Astrocyte (in vitro differentiated cells and primary cell): ENCODE results near the gene CCDC85B. TPM values are rescaled to one million over a fixed set of nuclear protein-coding genes. Genes with fewer than 3 reads are reported as not detected.

Source experiments
- DNase-seq: peaks from one replicate; pipeline ENCODE4 v3.0.0-alpha.2; 2010; ENCODE audit warnings: low read depth
- FAIRE-seq: peaks from 2 replicates; lab custom pipeline; 2011; peaks lifted over from hg19 to GRCh38; lab: Jason Lieb, UNC
- H2AFZ ChIP-seq: 2 replicates; pipeline ENCODE4 v1.6.0; 2012; ENCODE audit warnings: low read depth, low read length, inconsistent platforms
- H3K27ac ChIP-seq: 2 replicates; pipeline ENCODE4 v1.5.1; 2011; ENCODE audit warnings: low read depth, low read length, inconsistent platforms
- H3K27me3 ChIP-seq: 2 replicates; pipeline ENCODE4 v1.6.0; 2011; ENCODE audit warnings: low read length, inconsistent platforms; ENCODE audit not compliant: insufficient read depth
- H3K36me3 ChIP-seq: 2 replicates; pipeline ENCODE4 v1.5.1; 2011; ENCODE audit warnings: low read length, inconsistent platforms; ENCODE audit not compliant: insufficient read depth
- H3K4me1 ChIP-seq: 2 replicates; pipeline ENCODE4 v1.5.1; 2011; ENCODE audit warnings: low read length, inconsistent platforms; ENCODE audit not compliant: insufficient read depth
- H3K4me2 ChIP-seq: 2 replicates; pipeline ENCODE4 v1.6.0; 2012; ENCODE audit warnings: low read length, inconsistent platforms
- H3K4me3 ChIP-seq: 2 replicates; pipeline ENCODE4 v1.5.1; 2011; ENCODE audit warnings: low read depth, mild to moderate bottlenecking, low read length, inconsistent platforms; ENCODE audit not compliant: insufficient read depth
- H3K79me2 ChIP-seq: 2 replicates; pipeline ENCODE4 v1.6.0; 2012; ENCODE audit warnings: mild to moderate bottlenecking, low read length, inconsistent platforms; ENCODE audit not compliant: insufficient read depth
- H3K9ac ChIP-seq: 2 replicates; pipeline ENCODE4 v1.6.0; 2012; ENCODE audit warnings: mild to moderate bottlenecking, low read length, inconsistent platforms
- H3K9me3 ChIP-seq: 2 replicates; pipeline ENCODE4 v1.5.1; 2012; ENCODE audit warnings: low read depth, mild to moderate bottlenecking, low read length, inconsistent platforms; ENCODE audit not compliant: insufficient read depth
- H4K20me1 ChIP-seq: 2 replicates; pipeline ENCODE4 v1.6.0; 2012; ENCODE audit warnings: low read length, inconsistent platforms; ENCODE audit not compliant: insufficient read depth
- H3K27ac Mint-ChIP-seq: one replicate; pipeline ENCODE4 v1.8.0; 2021; ENCODE audit warnings: mild to moderate bottlenecking, mixed read lengths; ENCODE audit not compliant: unreplicated experiment
- H3K27me3 Mint-ChIP-seq: one replicate; pipeline ENCODE4 v1.8.0; 2021; ENCODE audit warnings: low read depth, mixed read lengths; ENCODE audit not compliant: unreplicated experiment
- H3K36me3 Mint-ChIP-seq: one replicate; pipeline ENCODE4 v1.8.0; 2021; ENCODE audit warnings: low read depth, mixed read lengths; ENCODE audit not compliant: unreplicated experiment
- H3K4me1 Mint-ChIP-seq: one replicate; pipeline ENCODE4 v1.8.0; 2021; ENCODE audit warnings: low read depth, mixed read lengths; ENCODE audit not compliant: unreplicated experiment
- H3K4me3 Mint-ChIP-seq: one replicate; pipeline ENCODE4 v1.8.0; 2021; ENCODE audit warnings: mild to moderate bottlenecking, moderate library complexity, mixed read lengths; ENCODE audit not compliant: unreplicated experiment
- H3K9me3 Mint-ChIP-seq: one replicate; pipeline ENCODE4 v1.8.0; 2021; ENCODE audit warnings: mild to moderate bottlenecking, mixed read lengths; ENCODE audit not compliant: unreplicated experiment
- EZH2 ChIP-seq: IDR thresholded peaks from 2 replicates; pipeline ENCODE4 v1.6.1; 2012; ENCODE audit warnings: mild to moderate bottlenecking, low read length, inconsistent platforms; ENCODE audit not compliant: insufficient read depth
- total RNA-seq: library from RNA; stranded (reverse); gene quantifications from 2 replicates; pipeline ENCODE4 v1.2.1, GENCODE V29; 2021
- TF ChIP-seq, protein P1 (sequence below): IDR thresholded peaks from 2 replicates; pipeline ENCODE4 v1.5.1; 2011; ENCODE audit warnings: low read depth, mild to moderate bottlenecking, inconsistent platforms, low read length, moderate library complexity; ENCODE audit not compliant: insufficient read depth

The CCDC85B gene
- total RNA-seq, 1 donor from 2014 or later: 31.4 TPM

DNA sequence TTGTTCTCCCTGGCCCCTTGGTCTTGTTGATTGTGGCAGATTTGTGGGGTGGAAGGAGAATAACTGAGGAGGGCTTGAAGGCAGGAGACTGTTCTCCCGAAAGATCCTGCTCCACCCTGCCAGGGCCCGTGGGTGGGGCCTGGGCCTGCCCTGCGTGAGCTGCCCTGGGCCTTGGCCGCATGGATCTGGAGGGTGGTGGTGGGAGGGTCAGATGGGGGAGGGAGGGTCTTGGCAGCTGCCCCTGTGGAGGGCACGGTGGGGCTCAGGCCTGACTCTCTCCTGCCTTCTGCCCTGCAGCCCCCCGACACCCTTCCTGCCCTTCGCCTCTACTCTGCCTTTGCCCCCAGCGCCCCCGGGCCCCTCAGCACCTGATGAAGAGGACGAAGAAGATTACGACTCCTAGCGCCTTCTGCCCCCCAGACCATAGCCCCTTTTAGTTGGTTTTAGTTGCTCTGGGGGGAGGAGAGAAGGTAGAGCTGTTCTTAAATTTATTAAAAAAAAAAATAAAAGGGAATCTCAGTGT is 30.6 kb downstream of the CCDC85B start:
- Histone ChIP-seq H3K4me3 (peak overlapping the region; percentile 72), H4K20me1 (peaks cover 9% of the 10 kb centered on the region), H3K9me3 (no peaks in the 10 kb centered on the region), H2AFZ (no peak overlapping the region), H3K27ac (no peak overlapping the region), H3K9ac (peak overlapping the region; percentile 80), H3K4me1 (peaks cover 35% of the 10 kb centered on the region), H3K79me2 (peaks cover 50% of the 10 kb centered on the region), H3K27me3 (no peaks in the 10 kb centered on the region), H3K36me3 (peaks cover 17% of the 10 kb centered on the region), H3K4me2 (peak overlapping the region; percentile 95)
- DNase-seq (no peak), FAIRE-seq (no peak)
- no peaks in the 10 kb centered on the region for H3K9me3 Mint-ChIP-seq
- peak overlapping the region; percentile 47 for H3K27ac Mint-ChIP-seq
- H3K4me3 Mint-ChIP-seq: peak overlapping the region; percentile 91
- TF ChIP-seq, protein P1, sequence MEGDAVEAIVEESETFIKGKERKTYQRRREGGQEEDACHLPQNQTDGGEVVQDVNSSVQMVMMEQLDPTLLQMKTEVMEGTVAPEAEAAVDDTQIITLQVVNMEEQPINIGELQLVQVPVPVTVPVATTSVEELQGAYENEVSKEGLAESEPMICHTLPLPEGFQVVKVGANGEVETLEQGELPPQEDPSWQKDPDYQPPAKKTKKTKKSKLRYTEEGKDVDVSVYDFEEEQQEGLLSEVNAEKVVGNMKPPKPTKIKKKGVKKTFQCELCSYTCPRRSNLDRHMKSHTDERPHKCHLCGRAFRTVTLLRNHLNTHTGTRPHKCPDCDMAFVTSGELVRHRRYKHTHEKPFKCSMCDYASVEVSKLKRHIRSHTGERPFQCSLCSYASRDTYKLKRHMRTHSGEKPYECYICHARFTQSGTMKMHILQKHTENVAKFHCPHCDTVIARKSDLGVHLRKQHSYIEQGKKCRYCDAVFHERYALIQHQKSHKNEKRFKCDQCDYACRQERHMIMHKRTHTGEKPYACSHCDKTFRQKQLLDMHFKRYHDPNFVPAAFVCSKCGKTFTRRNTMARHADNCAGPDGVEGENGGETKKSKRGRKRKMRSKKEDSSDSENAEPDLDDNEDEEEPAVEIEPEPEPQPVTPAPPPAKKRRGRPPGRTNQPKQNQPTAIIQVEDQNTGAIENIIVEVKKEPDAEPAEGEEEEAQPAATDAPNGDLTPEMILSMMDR: no peak
- TF ChIP-seq EZH2: no peak
- H3K36me3 Mint-ChIP-seq: peaks cover 10% of the 10 kb centered on the region
- no peaks in the 10 kb centered on the region for H3K27me3 Mint-ChIP-seq
- peaks cover 11% of the 10 kb centered on the region for H3K4me1 Mint-ChIP-seq

DNA sequence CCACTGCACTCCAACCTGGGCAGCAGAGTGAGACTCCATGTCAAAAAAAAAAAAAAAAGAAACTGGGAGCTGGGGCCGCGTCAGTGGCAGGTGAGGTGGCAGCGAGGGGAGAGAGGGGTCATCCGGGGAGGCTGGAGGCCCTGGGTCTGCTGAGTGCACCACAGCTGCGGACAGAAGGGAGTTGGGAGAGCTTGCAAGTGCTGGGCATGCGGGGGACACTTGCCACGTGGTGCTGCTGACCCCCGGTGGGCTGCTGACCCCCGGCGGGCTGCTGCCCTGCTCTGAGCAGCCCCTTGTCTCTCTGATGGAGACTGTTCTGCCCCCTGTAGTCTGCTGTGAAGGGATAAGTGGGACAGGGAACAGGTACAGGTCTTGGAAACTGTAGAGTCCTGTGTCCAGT is 31.4 kb downstream of the CCDC85B start:
- no peaks in the 10 kb centered on the region for H3K9me3 Mint-ChIP-seq
- H3K27ac ChIP-seq: no peak overlapping the region
- H3K36me3 ChIP-seq: peaks cover 17% of the 10 kb centered on the region
- H3K36me3 Mint-ChIP-seq: peaks cover 10% of the 10 kb centered on the region
- DNase-seq (no peak), FAIRE-seq (no peak)
- no peak overlapping the region for H3K4me2 ChIP-seq
- H3K9me3 ChIP-seq: no peaks in the 10 kb centered on the region
- peaks cover 9% of the 10 kb centered on the region for H4K20me1 ChIP-seq
- no peak overlapping the region for H3K9ac ChIP-seq
- H2AFZ ChIP-seq: no peak overlapping the region
- no peaks in the 10 kb centered on the region for H3K27me3 ChIP-seq
- H3K4me3 Mint-ChIP-seq: no peak overlapping the region
- H3K4me1 ChIP-seq: peaks cover 27% of the 10 kb centered on the region
- H3K79me2 ChIP-seq: peaks cover 43% of the 10 kb centered on the region
- H3K4me1 Mint-ChIP-seq: peaks cover 3% of the 10 kb centered on the region
- H3K27me3 Mint-ChIP-seq: no peaks in the 10 kb centered on the region
- no peak overlapping the region for H3K27ac Mint-ChIP-seq
- no peak overlapping the region for H3K4me3 ChIP-seq
- no peak for TF ChIP-seq EZH2
- TF ChIP-seq, protein P1: no peak

DNA sequence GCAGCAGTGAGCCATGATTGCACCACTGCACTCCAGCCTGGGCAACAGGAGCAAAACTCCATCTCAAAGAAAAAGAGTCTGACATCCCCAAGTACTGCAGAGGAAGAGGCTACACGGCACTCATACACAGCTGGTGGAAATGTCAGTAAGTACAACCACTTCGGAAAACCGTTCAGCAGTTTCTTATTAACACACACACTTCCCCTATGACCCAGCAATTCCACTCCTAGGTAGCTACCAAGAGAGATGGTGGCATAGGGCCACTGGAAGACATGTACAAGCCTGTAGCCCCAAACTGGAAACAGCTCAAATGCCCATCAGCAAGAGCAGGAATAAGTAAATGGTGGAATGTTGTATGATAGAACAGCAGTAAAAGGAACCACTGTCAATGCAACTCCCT is 32.1 kb downstream of the CCDC85B start:
- H3K4me2 ChIP-seq: no peak overlapping the region
- no peak for DNase-seq
- Mint-ChIP-seq H3K27me3 (no peaks in the 10 kb centered on the region), H3K4me1 (no peaks in the 10 kb centered on the region), H3K9me3 (no peaks in the 10 kb centered on the region), H3K36me3 (peaks cover 10% of the 10 kb centered on the region), H3K4me3 (no peak overlapping the region), H3K27ac (no peak overlapping the region)
- H3K36me3 ChIP-seq: peaks cover 14% of the 10 kb centered on the region
- H4K20me1 ChIP-seq: peaks cover 9% of the 10 kb centered on the region
- no peaks in the 10 kb centered on the region for H3K9me3 ChIP-seq
- H2AFZ ChIP-seq: no peak overlapping the region
- H3K79me2 ChIP-seq: peaks cover 36% of the 10 kb centered on the region
- no peak overlapping the region for H3K27ac ChIP-seq
- no peaks in the 10 kb centered on the region for H3K27me3 ChIP-seq
- H3K4me3 ChIP-seq: no peak overlapping the region
- H3K9ac ChIP-seq: no peak overlapping the region
- no peak for TF ChIP-seq EZH2
- TF ChIP-seq, protein P1: no peak
- peaks cover 20% of the 10 kb centered on the region for H3K4me1 ChIP-seq
- FAIRE-seq: no peak
